K562 (cell line): ENCODE data around the gene APCDD1.

ENCODE experiments used
- CTCF ChIP-seq, 3 experiments: IDR thresholded peaks in 2 of 3; conservative IDR thresholded peaks in 1 of 3; 2 replicates each; pipeline ENCODE4 v1.5.1; 2011 to 2012; ENCODE audit warnings: low read length in 3 of 3, mild to moderate bottlenecking in 3 of 3, control low read depth in 2 of 3, improper control_type of control experiment in 1 of 3, inconsistent platforms in 1 of 3, low read depth in 1 of 3, mixed read lengths in 1 of 3, moderate library complexity in 1 of 3; ENCODE audit not compliant: insufficient read depth in 2 of 3
- SP2 ChIP-seq: IDR thresholded peaks from 2 replicates; pipeline ENCODE4 v1.6.1; 2011; ENCODE audit warnings: mild to moderate bottlenecking, low read depth, low read length, moderate library complexity; ENCODE audit not compliant: poor library complexity, severe bottlenecking; ENCODE audit errors: extremely low read depth
- ZNF253 ChIP-seq: fragments of 250-450 bp; sonication (Bioruptor Pico); conservative IDR thresholded peaks from 2 replicates; pipeline ENCODE4 v1.6.1; 2021; ENCODE audit warnings: mild to moderate bottlenecking

GRCh38 chr18:10485475-10485874 lies 31.0 kb downstream of the APCDD1 start:
- TF ChIP-seq ZNF253 (CRISPR knock-in tag): no peak
- no peak for TF ChIP-seq SP2
- no peak for TF ChIP-seq CTCF (IDR thresholded peaks at IDR 0.05 in 2 of 3, conservative IDR thresholded peaks at IDR 0.05 in 1 of 3; ENCODE audit: insufficient read depth in 2 of 3, low read depth in 1 of 3, low read length in 3 of 3)
